Chondrocyte (in vitro differentiated cells): Measurements from ENCODE around the gene RAC2. TPM values are rescaled to one million over a fixed set of nuclear protein-coding genes. Genes with fewer than 3 reads are reported as not detected.

ENCODE experiments used
- DNase-seq: peaks from one replicate; pipeline ENCODE4 v3.0.0; 2021; ENCODE audit warnings: mixed read lengths, low spot score
- H3K27ac Mint-ChIP-seq: one replicate; pipeline ENCODE4 v1.8.0; 2021; ENCODE audit warnings: mild to moderate bottlenecking, moderate library complexity, mixed read lengths; ENCODE audit not compliant: unreplicated experiment
- H3K27me3 Mint-ChIP-seq: 2 replicates; pipeline ENCODE4 v1.8.0; 2021; ENCODE audit warnings: low read depth, mixed read lengths
- H3K36me3 Mint-ChIP-seq: 2 replicates; pipeline ENCODE4 v1.8.0; 2021; ENCODE audit warnings: low read depth, mixed read lengths
- H3K4me1 Mint-ChIP-seq: 2 replicates; pipeline ENCODE4 v1.8.0; 2021; ENCODE audit warnings: low read depth, mild to moderate bottlenecking, mixed read lengths
- H3K4me3 Mint-ChIP-seq: one replicate; pipeline ENCODE4 v1.8.0; 2021; ENCODE audit warnings: mild to moderate bottlenecking, moderate library complexity, mixed read lengths; ENCODE audit not compliant: unreplicated experiment
- H3K9me3 Mint-ChIP-seq: 2 replicates; pipeline ENCODE4 v1.8.0; 2021; ENCODE audit warnings: low read depth, mixed read lengths
- total RNA-seq: library from RNA; stranded (reverse); gene quantifications from 3 replicates; pipeline ENCODE4 v1.2.1, GENCODE V29; 2021
- TF ChIP-seq, protein P1 (sequence below): fragments of 200-600 bp; sonication (generic); IDR thresholded peaks from 2 replicates; pipeline ENCODE4 v1.5.0; 2021; ENCODE audit warnings: antibody characterized with exemption, mild to moderate bottlenecking, moderate library complexity

The RAC2 gene
- total RNA-seq, 1 donor from 2014 or later = 0.20 TPM

DNA sequence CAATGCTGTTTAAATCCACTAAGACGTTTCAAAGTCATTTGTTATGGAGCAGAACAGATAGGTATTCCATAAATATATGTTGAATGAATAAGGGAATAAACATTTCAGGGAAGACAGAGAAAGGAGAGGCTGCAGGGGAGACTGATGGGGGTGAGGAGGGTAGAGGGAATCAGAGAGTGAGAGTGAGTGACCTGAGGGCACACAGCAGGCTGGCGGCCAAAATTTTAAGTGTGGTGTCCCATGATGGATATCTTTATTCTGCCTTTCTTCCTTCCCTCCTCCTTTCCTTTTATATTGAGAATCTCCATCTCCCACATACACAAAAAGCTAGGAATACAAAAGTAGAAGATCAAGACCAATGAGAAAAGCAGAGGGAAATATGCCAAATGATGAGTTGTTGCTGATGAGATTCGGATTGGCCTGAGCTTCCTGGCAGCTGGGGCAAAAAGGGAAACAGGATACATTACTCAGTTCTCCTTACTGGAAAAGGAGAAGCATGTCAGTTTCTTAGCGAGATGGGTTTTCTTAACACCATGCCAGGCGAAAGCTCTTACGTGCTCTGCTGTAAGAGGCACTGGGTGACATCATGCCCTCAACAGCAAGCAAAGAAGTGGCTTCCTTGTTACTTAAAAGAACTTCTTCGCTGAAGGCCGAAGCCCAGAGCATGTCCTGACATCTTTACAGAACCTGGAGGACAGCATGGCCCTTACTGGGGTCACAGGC lies 27.0 kb upstream of the RAC2 start:
- H3K4me3 Mint-ChIP-seq = no peak overlapping the region
- peak; percentile 14 for DNase-seq
- TF ChIP-seq, protein P1, sequence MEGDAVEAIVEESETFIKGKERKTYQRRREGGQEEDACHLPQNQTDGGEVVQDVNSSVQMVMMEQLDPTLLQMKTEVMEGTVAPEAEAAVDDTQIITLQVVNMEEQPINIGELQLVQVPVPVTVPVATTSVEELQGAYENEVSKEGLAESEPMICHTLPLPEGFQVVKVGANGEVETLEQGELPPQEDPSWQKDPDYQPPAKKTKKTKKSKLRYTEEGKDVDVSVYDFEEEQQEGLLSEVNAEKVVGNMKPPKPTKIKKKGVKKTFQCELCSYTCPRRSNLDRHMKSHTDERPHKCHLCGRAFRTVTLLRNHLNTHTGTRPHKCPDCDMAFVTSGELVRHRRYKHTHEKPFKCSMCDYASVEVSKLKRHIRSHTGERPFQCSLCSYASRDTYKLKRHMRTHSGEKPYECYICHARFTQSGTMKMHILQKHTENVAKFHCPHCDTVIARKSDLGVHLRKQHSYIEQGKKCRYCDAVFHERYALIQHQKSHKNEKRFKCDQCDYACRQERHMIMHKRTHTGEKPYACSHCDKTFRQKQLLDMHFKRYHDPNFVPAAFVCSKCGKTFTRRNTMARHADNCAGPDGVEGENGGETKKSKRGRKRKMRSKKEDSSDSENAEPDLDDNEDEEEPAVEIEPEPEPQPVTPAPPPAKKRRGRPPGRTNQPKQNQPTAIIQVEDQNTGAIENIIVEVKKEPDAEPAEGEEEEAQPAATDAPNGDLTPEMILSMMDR = no peak
- H3K9me3 Mint-ChIP-seq = no peaks in the 10 kb centered on the region
- peaks cover 2% of the 10 kb centered on the region for H3K27me3 Mint-ChIP-seq
- H3K4me1 Mint-ChIP-seq = peaks cover 12% of the 10 kb centered on the region
- H3K27ac Mint-ChIP-seq = no peak overlapping the region
- H3K36me3 Mint-ChIP-seq = no peaks in the 10 kb centered on the region

DNA sequence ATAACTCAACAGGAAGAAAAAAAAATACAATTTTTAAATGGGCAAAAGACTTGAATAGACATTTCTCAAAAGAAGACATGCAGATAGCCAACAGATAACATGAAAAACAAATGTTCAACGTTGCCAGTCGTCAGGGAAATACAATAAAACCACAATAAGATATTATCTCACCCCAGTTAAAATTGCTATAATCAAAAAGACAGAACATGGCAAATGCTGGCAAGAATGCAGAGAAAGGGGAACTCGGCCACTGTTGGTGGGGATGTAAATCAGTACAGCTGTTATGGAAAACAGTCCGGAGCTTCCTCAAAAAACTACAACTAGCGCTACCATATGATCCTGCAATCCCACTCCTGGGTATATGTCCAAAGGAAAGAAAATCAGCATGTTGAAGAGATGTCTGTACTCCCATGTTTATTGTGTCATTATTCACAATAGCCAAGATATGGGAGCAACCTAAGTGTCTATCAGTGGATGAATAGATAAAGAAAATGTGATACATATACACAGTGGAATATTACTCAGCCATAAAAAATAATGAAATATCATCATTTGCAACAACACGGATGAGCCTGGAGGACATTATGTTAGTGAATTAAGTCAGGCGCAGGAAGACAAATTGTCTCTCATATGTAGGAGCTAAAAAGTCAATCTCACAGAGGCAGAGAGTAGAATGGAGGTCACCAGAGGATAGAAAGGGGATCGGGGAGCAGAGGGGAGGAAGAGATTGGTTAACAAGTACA lies 26.0 kb upstream of the RAC2 start:
- H3K27ac Mint-ChIP-seq = no peak overlapping the region
- peaks cover 12% of the 10 kb centered on the region for H3K4me1 Mint-ChIP-seq
- peaks cover 2% of the 10 kb centered on the region for H3K27me3 Mint-ChIP-seq
- DNase-seq = no peak
- TF ChIP-seq, protein P1 = no peak
- no peaks in the 10 kb centered on the region for H3K9me3 Mint-ChIP-seq
- no peak overlapping the region for H3K4me3 Mint-ChIP-seq
- peaks cover 2% of the 10 kb centered on the region for H3K36me3 Mint-ChIP-seq

DNA sequence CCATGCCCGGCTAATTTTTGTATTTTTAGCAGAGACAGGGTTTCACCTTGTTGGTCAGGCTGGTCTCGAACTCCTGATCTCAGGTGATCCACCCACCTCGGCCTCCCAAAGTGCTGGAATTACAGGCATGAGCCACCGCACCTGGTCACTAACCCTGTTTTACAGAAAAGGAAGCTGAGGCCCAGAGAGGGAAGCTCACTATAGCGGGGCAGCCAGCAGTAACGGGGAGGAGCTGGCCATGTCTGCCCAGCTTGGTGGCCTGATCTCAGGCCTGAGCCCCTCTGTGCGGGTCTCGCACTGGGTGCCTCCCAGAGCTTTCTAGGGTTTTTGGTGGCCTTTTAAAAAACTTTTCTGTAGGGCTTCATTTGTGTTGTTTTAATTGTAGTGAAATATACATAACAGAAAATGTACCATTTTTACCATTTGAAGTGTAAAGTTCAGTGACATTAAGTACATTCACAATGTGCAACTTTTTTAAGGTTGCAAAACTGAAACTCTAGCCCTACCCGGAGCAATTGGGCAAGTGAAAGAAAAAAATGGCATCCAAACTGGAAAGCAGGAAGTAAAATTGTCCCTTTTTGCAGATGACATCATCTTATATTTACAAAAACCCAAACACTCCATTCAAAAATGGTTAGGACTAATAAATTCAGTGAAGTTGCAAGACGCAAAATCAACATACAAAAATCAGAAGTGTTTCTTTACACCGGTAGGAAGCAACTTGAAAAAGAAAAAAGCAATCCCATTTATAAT lies 23.8 kb upstream of the RAC2 start:
- TF ChIP-seq, protein P1 = no peak
- DNase-seq = peak; percentile 22
- Mint-ChIP-seq H3K9me3 (peaks cover 13% of the 10 kb centered on the region), H3K4me1 (peaks cover 7% of the 10 kb centered on the region), H3K27me3 (peaks cover 2% of the 10 kb centered on the region), H3K36me3 (peaks cover 4% of the 10 kb centered on the region), H3K4me3 (no peak overlapping the region), H3K27ac (no peak overlapping the region)

DNA sequence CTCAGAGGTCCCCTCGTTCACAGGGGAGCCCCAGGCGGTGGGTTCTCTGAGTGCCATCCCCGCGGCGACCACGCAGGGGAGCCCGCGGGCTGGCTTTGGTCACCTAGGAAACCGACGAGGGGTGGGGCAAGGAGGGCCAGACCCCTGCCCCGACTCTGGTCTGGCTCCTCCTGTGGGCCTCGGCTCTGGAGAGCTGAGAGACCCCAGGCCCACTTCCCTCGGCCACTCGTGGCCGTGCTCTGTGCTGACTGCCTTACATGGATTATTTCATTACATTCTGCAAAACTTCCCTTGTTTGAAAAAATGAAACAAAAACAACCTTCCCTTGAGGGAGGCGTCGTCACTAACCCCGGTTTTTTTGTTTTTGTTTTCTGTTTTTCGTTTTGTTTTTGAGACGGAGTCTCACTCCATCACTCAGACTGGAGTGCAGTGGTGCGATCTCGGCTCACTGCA lies 23.1 kb upstream of the RAC2 start:
- peaks cover 7% of the 10 kb centered on the region for H3K4me1 Mint-ChIP-seq
- H3K27me3 Mint-ChIP-seq = peaks cover 6% of the 10 kb centered on the region
- DNase-seq = peak; percentile 70
- peaks cover 13% of the 10 kb centered on the region for H3K9me3 Mint-ChIP-seq
- TF ChIP-seq, protein P1 = peak; percentile 94
- no peak overlapping the region for H3K27ac Mint-ChIP-seq
- H3K4me3 Mint-ChIP-seq = peak overlapping the region; percentile 52
- peaks cover 4% of the 10 kb centered on the region for H3K36me3 Mint-ChIP-seq

DNA sequence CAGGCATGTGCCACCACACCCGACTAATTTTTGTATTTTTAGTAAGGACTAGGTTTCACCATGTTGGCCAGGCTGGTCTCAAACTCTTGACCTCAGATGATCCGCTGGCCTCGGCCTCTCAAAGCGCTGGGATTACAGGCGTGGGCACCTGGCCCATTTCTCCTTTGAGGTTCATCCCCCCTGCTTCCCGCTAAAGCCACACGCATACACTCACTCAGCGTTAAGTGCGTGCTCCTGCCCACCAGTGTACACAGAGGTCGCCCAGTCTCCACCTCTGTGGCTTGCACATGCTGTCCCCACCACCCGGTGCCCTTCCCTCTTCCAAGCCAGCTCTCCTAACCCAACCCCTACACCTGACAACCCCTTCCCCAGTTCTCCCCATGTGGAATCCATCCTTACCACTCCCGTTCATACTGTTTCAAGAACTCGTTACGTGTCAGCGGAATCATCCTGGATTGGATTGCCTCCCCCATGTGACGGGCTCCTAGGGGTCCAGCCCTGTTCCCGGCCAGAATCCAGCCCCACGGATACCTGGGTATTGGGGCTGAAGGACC lies 22.6 kb upstream of the RAC2 start:
- H3K36me3 Mint-ChIP-seq = peaks cover 4% of the 10 kb centered on the region
- peaks cover 7% of the 10 kb centered on the region for H3K27me3 Mint-ChIP-seq
- peaks cover 7% of the 10 kb centered on the region for H3K4me1 Mint-ChIP-seq
- H3K27ac Mint-ChIP-seq = peak overlapping the region; percentile 63
- peaks cover 13% of the 10 kb centered on the region for H3K9me3 Mint-ChIP-seq
- no peak overlapping the region for H3K4me3 Mint-ChIP-seq
- TF ChIP-seq, protein P1 = no peak
- DNase-seq = peak; percentile 55
